Measurements from ENCODE around the gene CENATAC.
"Not testable (repeated sequence)": the region's sequence is repeated elsewhere in the genome, so short reads cannot be mapped to it uniquely, and the experiment has no call there.

The CENATAC gene

DNA sequence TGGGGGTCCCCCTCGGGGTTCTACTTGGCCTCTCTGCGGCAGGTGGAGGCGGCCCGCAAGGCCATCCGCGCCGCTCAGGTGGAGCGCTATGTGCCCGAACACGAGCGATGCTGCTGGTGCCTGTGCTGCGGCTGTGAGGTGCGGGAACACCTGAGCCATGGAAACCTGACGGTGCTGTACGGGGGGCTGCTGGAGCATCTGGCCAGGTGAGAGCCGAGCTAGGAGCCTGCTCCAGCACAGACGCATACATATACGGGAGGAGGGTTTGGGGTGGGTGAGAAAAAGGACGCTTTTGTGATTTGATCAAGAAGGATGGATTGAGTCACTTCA is 415 bp downstream of the CENATAC start:
- DNase-seq: no peak

- DNase-seq: peak; percentile 91
These were observed 884 bp downstream of the CENATAC start for GRCh38 chr11:118998822-118999221.

DNA sequence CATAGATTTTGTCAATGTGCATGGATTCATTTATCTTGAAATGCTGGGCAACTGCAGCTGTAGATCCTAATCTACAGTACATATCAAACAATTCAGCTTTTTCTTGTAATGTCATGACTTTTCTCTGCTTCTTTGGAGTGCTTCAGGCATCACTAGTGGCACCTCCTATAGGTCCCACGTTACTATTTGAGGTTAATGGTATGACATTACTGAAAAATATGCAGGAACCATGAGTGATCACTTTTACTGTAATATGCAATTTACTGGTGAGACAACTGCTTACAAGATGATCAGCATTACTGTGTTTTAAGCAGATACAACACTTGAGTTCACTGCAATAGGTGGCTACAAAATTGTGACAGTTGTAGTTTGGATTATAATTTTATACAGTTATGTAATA is 3.0 kb downstream of the CENATAC start:
- no peak for DNase-seq

DNA sequence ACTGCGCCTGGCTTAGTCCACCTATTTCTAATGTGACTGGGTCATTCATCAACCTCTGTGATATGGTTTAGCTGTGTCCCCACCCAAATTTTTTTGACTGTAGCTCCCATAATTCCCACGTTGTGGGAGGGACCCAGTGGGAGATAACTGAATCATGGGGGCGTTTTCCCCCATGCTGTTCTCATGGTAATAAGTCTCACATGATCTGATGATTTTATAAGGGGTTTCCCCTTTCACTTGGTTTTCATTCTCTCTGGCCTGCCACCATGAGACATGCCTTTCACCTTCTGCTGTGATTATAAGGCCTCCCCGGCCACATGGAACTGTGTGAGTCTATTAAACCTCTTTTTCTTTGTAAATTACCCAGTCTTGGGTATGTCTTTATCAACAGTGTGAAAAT is 8.7 kb downstream of the CENATAC start:
- no peak for DNase-seq

GRCh38 chr11:119011476-119012053 is 13.6 kb downstream of the CENATAC start:
- DNase-seq: no peak

- no peak for DNase-seq
These were observed 14.8 kb downstream of the CENATAC start for GRCh38 chr11:119012629-119013170.

GRCh38 chr11:119014209-119014924 is 16.4 kb downstream of the CENATAC start:
- no peak for DNase-seq

- DNase-seq: no peak
These were observed 17.2 kb downstream of the CENATAC start for GRCh38 chr11:119015054-119015611.

DNA sequence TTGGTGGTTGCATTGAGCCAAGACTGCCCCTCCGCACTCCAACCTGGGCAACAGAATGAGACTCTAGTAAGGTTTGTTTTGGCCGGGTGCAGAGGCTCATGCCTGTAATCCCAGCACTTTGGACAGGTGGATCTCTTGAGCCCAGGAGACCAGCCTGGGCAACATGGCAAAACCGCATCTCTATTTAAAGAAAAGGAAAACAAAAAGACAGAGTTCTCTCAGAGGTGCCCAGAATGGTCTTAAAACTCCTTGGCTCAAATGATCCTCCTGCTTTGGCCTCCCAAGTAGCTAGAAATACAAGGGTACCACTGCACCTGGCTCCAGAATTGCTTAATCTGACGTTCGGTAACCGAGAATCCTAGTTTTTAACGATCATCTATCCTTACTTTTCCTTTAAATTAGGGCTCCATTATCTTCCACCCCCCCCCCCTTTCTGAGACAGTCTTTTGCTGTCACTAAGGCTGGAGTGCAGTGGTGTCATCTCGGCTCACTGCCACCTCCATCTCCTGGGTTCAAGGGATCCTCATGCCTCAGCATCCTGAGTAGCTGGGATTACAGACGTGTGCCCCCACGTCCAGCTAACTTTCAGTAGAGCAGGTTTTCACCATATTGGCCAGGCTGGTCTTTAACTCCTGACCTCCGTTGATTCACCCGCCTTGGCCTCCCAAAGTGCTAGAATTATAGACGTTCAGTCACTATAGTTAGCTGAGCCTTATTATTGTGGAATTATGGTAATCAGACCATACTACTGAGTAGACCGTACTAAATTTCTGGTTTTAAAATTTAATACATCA is 18.5 kb downstream of the CENATAC start:
- DNase-seq: no peak

- not testable (repeated sequence) for DNase-seq
These were observed 19.4 kb downstream of the CENATAC start for GRCh38 chr11:119017377-119017776.

DNA sequence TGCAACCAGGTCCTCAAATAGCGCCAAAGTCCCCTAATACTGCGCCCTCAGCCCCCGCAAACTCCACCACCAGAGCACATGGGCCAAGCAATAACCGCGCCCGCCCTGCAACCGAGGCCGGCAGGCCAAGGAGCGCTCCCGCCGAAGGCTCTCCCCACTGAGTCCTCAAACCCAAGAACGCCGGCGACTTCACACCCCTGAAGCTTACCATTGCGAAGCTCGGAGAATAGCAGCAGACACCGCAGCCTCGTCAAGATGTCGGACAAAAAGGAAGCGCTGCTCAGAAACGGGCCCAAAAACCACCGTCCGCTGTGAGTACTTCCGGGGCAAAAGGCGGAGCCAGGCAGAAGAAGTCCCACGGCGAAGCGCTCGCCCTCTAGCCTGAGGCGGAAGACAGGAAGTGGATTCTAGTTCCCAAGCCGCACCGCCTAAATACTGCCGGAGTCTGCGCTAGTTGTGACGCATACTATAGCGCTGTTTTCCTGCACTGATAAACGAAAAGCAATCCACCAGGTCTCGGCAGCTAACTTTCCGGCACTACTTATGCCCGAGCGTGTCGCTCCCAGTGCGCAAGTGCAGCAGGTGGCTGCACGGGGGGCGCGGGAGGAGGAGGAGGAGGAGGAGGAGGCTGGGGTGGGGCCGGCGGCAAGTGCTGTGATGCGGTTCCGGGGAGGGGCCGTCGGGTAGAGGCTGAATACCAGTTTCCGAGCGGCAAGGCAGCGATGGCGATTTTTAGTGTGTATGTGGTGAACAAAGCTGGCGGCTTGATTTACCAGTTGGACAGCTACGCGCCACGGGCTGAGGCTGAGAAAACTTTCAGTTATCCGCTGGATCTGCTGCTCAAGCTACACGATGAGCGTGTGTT is 20.4 kb downstream of the CENATAC start, which contains the start of the genes RPS25 and TRAPPC4:
Gene RPS25 (minus strand): TSS at position 270 of the 865 bp plus-strand sequence. CDS start 59 bp downstream, at position 211.
Gene TRAPPC4 (plus strand): TSS at position 693 of the 865 bp plus-strand sequence. CDS start 30 bp downstream, at position 723.
- DNase-seq: peak; percentile 97

DNA sequence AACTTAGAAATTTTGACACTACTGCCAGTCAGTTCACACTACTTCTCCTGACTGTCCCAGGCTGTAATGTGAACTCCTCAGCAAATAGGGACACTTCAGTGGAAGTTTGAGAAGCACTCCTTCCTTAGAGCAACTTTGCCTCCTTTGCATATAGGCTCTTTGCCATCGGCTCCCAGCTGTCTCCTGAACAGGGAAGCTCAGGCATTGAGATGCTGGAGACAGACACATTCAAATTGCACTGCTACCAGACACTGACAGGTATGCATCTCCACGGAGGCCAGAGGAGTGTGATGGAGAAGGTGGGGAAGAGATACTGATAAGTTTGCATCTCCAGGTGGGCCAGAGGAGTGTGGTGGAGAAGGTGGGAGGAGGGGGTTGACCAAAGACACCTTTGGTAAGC is 22.1 kb downstream of the CENATAC start:
- no peak for DNase-seq

DNA sequence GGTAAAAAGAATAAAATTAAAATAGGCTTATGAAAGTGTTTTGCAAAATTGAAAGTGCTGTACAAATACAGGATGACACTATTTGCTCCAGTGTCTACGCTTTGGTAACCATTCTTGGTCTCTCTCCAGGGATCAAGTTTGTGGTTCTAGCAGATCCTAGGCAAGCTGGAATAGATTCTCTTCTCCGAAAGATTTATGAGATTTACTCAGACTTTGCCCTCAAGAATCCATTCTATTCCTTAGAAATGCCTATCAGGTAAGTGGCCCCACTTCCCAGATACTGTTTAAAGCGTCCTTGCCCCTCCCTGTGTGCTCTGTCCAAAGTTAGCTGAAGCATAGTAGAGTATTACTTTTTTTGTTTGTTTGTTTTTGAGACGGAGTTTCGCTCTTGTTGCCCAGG is 23.7 kb downstream of the CENATAC start:
- no peak for DNase-seq

DNA sequence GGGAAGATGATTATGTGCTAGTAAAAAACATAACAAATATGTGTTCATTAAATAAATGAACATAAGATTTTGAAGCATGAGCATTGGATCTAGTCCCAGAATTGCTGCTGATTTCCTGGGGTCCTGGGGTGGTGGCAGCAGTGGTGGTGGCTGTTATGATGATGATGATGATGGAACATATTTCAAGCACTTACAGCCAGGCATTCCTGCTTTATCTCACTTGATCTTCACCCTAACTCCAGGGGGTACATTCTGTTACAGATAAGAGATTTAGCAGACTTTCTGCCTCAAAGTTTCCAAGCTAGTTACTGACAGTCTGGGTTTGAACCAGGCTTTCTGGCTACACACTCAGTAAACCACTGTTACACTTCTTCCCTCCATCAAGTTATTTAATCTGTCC is 25.8 kb downstream of the CENATAC start:
- no peak for DNase-seq

DNA sequence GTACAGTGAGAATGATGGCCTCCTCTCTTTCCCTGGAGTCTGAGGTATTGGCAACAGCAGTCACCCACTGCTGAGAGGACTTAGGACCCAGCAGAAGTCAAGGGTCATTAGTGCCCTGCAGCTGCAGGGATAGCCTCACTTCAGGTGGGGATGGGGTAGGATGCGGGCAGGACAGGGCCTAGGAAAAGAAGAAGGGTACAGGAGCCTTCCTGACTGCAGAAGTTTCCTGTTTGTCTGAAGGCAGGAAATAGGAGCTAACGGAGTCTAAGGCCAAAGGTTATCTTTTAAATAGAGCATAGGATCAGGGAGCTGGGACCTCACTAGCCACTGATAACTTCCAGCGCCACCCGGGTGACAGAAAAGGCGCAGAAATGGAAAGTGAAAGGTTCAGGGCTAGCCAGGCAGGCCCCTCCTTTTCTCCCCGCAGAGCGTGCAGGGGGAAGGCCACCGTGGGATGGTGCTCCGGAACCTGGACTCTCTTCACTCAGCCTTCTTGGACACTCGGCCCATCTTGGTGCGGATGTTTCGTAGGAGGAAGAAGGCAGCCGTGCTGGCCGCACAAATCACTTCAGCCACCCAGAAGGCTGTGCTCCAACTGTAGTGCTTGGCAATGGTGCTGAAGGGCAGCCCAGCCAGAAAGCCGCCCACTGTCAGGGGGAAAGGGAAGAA is 26.6 kb downstream of the CENATAC start:
- no peak for DNase-seq

GRCh38 chr11:119025099-119025473 is 27.1 kb downstream of the CENATAC start:
- DNase-seq: no peak

DNA sequence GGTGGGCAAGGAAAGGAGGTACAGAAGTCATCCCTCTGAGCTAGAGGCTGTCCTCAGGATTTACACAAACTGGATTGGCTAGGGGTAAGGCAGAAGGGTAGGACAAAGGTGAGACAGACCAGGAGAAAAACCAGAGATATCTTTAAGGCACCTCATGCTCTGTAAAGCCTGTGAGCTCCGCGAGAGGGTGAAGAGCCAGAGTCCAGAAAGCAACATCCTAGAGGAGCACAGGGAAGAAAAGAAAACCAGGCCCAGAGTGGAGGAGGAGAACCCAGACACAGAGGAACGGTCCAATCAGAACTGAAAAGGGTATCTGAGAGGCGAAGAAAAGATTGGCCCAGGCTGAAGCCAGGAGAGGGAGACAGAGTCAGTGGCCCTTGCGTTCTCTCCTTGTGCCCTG is 27.6 kb downstream of the CENATAC start:
- DNase-seq: no peak

GRCh38 chr11:119025978-119026766 is 28.2 kb downstream of the CENATAC start:
- DNase-seq: no peak

DNA sequence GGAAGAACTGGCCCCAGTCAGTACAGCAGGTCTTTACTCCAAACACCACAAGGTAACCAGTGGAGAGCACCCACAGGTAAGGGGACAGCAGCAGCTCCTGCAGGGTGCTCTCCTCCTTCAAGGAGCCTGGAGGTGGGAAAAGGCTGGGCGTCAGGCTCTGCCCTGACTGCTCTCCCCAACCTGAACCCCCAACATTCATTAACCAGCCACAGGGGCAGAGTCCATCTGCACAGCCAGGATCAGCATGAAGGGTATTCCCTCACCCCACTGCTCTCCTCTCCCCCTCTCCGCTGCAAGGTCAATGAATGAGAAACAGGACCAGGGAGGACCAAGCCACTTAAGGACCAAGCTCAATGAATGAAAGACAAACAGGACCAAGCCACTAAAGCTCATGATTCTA is 29.0 kb downstream of the CENATAC start:
- no peak for DNase-seq

DNA sequence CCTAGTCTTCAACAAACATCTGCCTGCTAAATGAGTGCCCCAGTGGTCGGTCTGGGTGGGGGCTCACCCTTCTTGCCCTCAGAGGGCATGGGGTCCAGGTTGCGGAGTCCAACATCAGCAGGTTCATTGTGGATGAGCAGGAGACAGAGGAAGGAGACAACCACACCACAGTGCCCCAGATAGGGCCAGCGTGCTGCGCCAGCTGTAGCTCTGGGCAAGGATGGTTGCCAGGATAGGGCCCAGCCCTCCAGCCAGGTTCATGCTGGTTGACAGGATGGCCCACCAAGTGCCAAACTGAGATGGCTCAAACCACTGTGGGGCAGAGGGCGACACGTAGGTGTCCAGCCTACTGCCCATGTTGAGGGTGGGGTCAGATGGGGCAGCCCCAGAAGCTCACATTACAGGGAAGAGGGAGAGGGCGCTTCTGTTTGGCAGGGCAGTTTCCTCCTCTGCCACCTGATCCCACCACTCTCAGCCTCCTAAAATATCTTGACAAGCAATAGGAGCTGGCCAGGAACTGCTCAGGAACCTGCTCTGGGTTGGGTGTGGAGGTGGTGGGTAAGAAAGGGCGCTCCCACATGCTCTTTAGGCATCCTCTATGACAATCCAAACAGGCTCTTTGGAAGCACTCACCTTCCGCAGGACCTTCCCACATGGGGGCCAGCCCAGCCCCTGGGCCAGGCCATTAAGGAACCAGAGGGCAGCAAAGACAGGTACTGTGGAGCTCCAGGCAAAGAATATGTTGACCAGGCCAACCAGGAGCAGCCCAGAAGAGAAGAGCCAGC is 29.8 kb downstream of the CENATAC start:
- no peak for DNase-seq
